HepG2 (cell line): ENCODE measurements around the gene DPAGT1. TPM values are rescaled to one million over a fixed set of nuclear protein-coding genes. Genes with fewer than 3 reads are reported as not detected.

ENCODE experiments used
- FOSL2 ChIP-seq: sonication (generic); formaldehyde crosslinking; IDR thresholded peaks from 2 replicates; pipeline ENCODE4 v1.4.0; 2020; ENCODE audit warnings: missing genetic modification reagents
- HDAC2 ChIP-seq: sonication (generic); formaldehyde crosslinking; IDR thresholded peaks from 2 replicates; pipeline ENCODE4 v1.4.0; 2020; ENCODE audit warnings: missing genetic modification reagents
- POLR2AphosphoS5 ChIP-seq: IDR thresholded peaks from 2 replicates; pipeline ENCODE4 v1.6.1; 2012; ENCODE audit warnings: low read depth, low read length
- SMAD9 ChIP-seq: sonication (generic); formaldehyde crosslinking; IDR thresholded peaks from 2 replicates; pipeline ENCODE4 v1.5.1; 2020; ENCODE audit warnings: mild to moderate bottlenecking, missing genetic modification reagents
- SRF ChIP-seq: IDR thresholded peaks from 2 replicates; pipeline ENCODE4 v1.6.1; 2011; ENCODE audit warnings: mild to moderate bottlenecking, low read depth, low read length, moderate library complexity
- ZNF282 ChIP-seq: fragments of 450-650 bp; IDR thresholded peaks from 2 replicates; pipeline ENCODE4 v1.6.1; 2018; ENCODE audit not compliant: partially characterized antibody
- ZNF350 ChIP-seq: sonication (generic); formaldehyde crosslinking; IDR thresholded peaks from 2 replicates; pipeline ENCODE4 v1.4.0; 2020; ENCODE audit warnings: mild to moderate bottlenecking, low read depth, missing genetic modification reagents, borderline replicate concordance
- ZNF564 ChIP-seq: sonication (generic); formaldehyde crosslinking; IDR thresholded peaks from 2 replicates; pipeline ENCODE4 v1.8.1; 2023; ENCODE audit warnings: mild to moderate bottlenecking, missing genetic modification reagents
- ZNF841 ChIP-seq: sonication (generic); formaldehyde crosslinking; IDR thresholded peaks from 2 replicates; pipeline ENCODE4 v1.8.1; 2023; ENCODE audit warnings: missing genetic modification reagents, borderline replicate concordance
- polyA plus RNA-seq, 8 experiments: library from polyadenylated mRNA; depleted of rRNA in 3 of 8; stranded (reverse) in 7 of 8; unstranded in 1 of 8; fragments of >200 nt; fragmentation: Illumina TruSeq in 4 of 8; extraction: Trizol in 4 of 8; gene quantifications; 2 replicates each; pipeline versions ENCODE4 v1.2.1 to v1.2.3, GENCODE V29; 2011 to 2016; ENCODE audit warnings: low read depth in 4 of 8, missing spikeins in 1 of 8, mixed read lengths in 1 of 8; ENCODE audit not compliant: insufficient read depth in 1 of 8
- total RNA-seq, 5 experiments: library from RNA; depleted of rRNA; stranded (reverse); fragments of >200 nt; fragmentation: Illumina TruSeq; extraction: Trizol; gene quantifications; 2 replicates each; pipeline ENCODE4 v1.2.3, GENCODE V29; 2016; ENCODE audit warnings: low read depth in 1 of 5
- TF ChIP-seq, protein P1 (sequence below): IDR thresholded peaks from 2 replicates; pipeline ENCODE4 v1.6.1; 2012; ENCODE audit warnings: low read length, improper control_type of control experiment
- TF ChIP-seq, protein P2 (sequence below): sonication (generic); formaldehyde crosslinking; IDR thresholded peaks from 2 replicates; pipeline ENCODE4 v1.5.0; 2020; ENCODE audit warnings: mild to moderate bottlenecking, missing genetic modification reagents, borderline replicate concordance
- TF ChIP-seq, protein P3 (sequence below): sonication (generic); formaldehyde crosslinking; conservative IDR thresholded peaks from 2 replicates; pipeline ENCODE4 v1.4.0; 2020; ENCODE audit warnings: missing genetic modification reagents
- TF ChIP-seq, protein P4 (sequence below): sonication (generic); formaldehyde crosslinking; IDR thresholded peaks from 2 replicates; pipeline ENCODE4 v1.4.0; 2020; ENCODE audit warnings: missing genetic modification reagents; ENCODE audit errors: not compliant biosample characterization

Gene DPAGT1
- total and polyA plus RNA-seq, 2 of the 13 experiments (the other 11 are each of a cell fraction or from before 2014, with no cell fraction given), result 37.6 to 70.7 TPM

DNA sequence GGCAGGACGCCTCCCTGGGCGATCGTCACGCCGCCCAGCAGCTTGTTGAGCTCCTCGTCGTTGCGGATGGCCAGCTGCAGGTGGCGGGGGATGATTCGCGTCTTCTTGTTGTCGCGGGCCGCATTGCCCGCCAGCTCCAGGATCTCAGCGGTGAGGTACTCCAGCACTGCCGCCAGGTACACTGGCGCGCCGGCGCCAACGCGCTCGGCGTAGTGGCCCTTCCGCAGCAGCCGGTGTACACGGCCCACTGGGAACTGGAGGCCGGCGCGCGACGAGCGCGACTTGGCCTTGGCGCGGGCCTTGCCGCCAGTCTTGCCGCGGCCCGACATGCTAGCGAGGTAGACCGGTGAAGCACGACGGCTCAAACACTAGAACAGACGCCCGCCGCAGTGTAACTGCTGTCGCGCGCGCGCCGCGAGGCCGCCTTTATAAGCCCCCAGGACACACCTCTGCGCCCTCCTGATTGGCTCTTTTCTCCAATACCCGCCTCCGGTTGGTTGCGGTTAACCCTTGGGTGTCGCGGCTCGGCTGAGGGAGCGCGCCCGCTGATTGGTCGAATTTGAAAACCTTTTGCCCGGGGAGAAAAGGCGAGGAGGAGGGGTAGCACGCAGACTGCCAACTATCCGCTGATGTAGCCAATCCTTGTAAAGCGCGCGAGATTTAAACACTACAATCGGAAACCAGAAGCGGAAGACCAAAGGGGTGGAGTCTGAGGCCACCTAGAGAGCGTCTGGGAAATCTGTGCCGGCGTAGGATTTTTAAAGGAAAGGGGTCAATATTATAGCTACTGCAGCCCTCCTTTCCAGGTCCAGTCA is 6.4 kb downstream of the DPAGT1 start (continued):
- TF ChIP-seq, protein P1, sequence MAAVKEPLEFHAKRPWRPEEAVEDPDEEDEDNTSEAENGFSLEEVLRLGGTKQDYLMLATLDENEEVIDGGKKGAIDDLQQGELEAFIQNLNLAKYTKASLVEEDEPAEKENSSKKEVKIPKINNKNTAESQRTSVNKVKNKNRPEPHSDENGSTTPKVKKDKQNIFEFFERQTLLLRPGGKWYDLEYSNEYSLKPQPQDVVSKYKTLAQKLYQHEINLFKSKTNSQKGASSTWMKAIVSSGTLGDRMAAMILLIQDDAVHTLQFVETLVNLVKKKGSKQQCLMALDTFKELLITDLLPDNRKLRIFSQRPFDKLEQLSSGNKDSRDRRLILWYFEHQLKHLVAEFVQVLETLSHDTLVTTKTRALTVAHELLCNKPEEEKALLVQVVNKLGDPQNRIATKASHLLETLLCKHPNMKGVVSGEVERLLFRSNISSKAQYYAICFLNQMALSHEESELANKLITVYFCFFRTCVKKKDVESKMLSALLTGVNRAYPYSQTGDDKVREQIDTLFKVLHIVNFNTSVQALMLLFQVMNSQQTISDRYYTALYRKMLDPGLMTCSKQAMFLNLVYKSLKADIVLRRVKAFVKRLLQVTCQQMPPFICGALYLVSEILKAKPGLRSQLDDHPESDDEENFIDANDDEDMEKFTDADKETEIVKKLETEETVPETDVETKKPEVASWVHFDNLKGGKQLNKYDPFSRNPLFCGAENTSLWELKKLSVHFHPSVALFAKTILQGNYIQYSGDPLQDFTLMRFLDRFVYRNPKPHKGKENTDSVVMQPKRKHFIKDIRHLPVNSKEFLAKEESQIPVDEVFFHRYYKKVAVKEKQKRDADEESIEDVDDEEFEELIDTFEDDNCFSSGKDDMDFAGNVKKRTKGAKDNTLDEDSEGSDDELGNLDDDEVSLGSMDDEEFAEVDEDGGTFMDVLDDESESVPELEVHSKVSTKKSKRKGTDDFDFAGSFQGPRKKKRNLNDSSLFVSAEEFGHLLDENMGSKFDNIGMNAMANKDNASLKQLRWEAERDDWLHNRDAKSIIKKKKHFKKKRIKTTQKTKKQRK, result no peak
- TF ChIP-seq ZNF282 (no peak), ZNF350 (CRISPR knock-in tag) (peak; percentile 88), POLR2AphosphoS5 (peak; percentile 99), SRF (no peak), ZNF841 (CRISPR knock-in tag) (peak; percentile 82; the same call in 1 of the 2 replicates), ZNF564 (CRISPR knock-in tag) (peak; percentile 88), SMAD9 (CRISPR knock-in tag) (peak; percentile 82), HDAC2 (CRISPR knock-in tag) (peak; percentile 62), FOSL2 (CRISPR knock-in tag) (peak; percentile 28)
- TF ChIP-seq, protein P2, sequence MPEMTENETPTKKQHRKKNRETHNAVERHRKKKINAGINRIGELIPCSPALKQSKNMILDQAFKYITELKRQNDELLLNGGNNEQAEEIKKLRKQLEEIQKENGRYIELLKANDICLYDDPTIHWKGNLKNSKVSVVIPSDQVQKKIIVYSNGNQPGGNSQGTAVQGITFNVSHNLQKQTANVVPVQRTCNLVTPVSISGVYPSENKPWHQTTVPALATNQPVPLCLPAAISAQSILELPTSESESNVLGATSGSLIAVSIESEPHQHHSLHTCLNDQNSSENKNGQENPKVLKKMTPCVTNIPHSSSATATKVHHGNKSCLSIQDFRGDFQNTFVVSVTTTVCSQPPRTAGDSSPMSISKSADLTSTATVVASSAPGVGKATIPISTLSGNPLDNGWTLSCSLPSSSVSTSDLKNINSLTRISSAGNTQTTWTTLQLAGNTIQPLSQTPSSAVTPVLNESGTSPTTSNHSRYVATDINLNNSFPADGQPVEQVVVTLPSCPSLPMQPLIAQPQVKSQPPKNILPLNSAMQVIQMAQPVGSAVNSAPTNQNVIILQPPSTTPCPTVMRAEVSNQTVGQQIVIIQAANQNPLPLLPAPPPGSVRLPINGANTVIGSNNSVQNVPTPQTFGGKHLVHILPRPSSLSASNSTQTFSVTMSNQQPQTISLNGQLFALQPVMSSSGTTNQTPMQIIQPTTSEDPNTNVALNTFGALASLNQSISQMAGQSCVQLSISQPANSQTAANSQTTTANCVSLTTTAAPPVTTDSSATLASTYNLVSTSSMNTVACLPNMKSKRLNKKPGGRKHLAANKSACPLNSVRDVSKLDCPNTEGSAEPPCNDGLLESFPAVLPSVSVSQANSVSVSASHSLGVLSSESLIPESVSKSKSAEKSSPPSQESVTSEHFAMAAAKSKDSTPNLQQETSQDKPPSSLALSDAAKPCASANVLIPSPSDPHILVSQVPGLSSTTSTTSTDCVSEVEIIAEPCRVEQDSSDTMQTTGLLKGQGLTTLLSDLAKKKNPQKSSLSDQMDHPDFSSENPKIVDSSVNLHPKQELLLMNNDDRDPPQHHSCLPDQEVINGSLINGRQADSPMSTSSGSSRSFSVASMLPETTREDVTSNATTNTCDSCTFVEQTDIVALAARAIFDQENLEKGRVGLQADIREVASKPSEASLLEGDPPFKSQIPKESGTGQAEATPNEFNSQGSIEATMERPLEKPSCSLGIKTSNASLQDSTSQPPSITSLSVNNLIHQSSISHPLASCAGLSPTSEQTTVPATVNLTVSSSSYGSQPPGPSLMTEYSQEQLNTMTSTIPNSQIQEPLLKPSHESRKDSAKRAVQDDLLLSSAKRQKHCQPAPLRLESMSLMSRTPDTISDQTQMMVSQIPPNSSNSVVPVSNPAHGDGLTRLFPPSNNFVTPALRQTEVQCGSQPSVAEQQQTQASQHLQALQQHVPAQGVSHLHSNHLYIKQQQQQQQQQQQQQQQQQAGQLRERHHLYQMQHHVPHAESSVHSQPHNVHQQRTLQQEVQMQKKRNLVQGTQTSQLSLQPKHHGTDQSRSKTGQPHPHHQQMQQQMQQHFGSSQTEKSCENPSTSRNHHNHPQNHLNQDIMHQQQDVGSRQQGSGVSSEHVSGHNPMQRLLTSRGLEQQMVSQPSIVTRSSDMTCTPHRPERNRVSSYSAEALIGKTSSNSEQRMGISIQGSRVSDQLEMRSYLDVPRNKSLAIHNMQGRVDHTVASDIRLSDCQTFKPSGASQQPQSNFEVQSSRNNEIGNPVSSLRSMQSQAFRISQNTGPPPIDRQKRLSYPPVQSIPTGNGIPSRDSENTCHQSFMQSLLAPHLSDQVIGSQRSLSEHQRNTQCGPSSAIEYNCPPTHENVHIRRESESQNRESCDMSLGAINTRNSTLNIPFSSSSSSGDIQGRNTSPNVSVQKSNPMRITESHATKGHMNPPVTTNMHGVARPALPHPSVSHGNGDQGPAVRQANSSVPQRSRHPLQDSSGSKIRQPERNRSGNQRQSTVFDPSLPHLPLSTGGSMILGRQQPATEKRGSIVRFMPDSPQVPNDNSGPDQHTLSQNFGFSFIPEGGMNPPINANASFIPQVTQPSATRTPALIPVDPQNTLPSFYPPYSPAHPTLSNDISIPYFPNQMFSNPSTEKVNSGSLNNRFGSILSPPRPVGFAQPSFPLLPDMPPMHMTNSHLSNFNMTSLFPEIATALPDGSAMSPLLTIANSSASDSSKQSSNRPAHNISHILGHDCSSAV (CRISPR knock-in tag), result peak; percentile 79
- TF ChIP-seq, protein P3, sequence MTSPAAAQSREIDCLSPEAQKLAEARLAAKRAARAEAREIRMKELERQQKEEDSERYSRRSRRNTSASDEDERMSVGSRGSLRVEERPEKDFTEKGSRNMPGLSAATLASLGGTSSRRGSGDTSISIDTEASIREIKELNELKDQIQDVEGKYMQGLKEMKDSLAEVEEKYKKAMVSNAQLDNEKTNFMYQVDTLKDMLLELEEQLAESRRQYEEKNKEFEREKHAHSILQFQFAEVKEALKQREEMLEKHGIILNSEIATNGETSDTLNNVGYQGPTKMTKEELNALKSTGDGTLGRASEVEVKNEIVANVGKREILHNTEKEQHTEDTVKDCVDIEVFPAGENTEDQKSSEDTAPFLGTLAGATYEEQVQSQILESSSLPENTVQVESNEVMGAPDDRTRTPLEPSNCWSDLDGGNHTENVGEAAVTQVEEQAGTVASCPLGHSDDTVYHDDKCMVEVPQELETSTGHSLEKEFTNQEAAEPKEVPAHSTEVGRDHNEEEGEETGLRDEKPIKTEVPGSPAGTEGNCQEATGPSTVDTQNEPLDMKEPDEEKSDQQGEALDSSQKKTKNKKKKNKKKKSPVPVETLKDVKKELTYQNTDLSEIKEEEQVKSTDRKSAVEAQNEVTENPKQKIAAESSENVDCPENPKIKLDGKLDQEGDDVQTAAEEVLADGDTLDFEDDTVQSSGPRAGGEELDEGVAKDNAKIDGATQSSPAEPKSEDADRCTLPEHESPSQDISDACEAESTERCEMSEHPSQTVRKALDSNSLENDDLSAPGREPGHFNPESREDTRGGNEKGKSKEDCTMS (CRISPR knock-in tag), result no peak
- TF ChIP-seq, protein P4, sequence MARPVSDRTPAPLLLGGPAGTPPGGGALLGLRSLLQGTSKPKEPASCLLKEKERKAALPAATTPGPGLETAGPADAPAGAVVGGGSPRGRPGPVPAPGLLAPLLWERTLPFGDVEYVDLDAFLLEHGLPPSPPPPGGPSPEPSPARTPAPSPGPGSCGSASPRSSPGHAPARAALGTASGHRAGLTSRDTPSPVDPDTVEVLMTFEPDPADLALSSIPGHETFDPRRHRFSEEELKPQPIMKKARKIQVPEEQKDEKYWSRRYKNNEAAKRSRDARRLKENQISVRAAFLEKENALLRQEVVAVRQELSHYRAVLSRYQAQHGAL (CRISPR knock-in tag), result peak; percentile 64
